ENCODE measurements around the gene ARRB2. TPM values are rescaled to one million over a fixed set of nuclear protein-coding genes. Genes with fewer than 3 reads are reported as not detected.

The ARRB2 gene
- total RNA-seq, 2 experiments from 2014 or later: 210 to 220 TPM

- ATAC-seq (ENCODE audit: poor library complexity): no peak
- ChIA-PET POLR2A (no interaction called here), CTCF (no interaction called here)
- H3K36me3 ChIP-seq (ENCODE audit: insufficient read depth, low read length): peaks cover 1% of the 10 kb centered on the region
- Mint-ChIP-seq H3K4me3 (no peak overlapping the region), H3K27ac (no peak overlapping the region), H3K4me1 (ENCODE audit: low read depth) (no peaks in the 10 kb centered on the region), H3K9me3 (no peaks in the 10 kb centered on the region), H3K36me3 (ENCODE audit: low read depth) (peaks cover 3% of the 10 kb centered on the region), H3K27me3 (no peaks in the 10 kb centered on the region)
- no peak for TF ChIP-seq CTCF (IDR thresholded peaks at IDR 0.05)
- intact Hi-C loops (cut with DNase I, micrococcal nuclease): no loop called here
- H3K27ac ChIP-seq (ENCODE audit: low read depth in 1 of 2, low read length in 2 of 2): no peak overlapping the region
- DNase-seq: no peak
- no peaks in the 10 kb centered on the region for H3K4me1 ChIP-seq (ENCODE audit: insufficient read depth, low read length)
- no peaks in the 10 kb centered on the region for H3K27me3 ChIP-seq (ENCODE audit: control insufficient read depth in 1 of 2, insufficient read depth in 2 of 2, low read length in 2 of 2)
- no peaks in the 10 kb centered on the region for H3K9me3 ChIP-seq (ENCODE audit: control insufficient read depth in 1 of 2, insufficient read depth in 1 of 2, low read length in 2 of 2)
- no peak overlapping the region for H3K4me3 ChIP-seq (ENCODE audit: low read length)
Observed at GRCh38 chr17:4665027-4665426, 45.4 kb upstream of the ARRB2 start.

GRCh38 chr17:4666296-4666695 is 44.1 kb upstream of the ARRB2 start:
- no peaks in the 10 kb centered on the region for H3K27me3 ChIP-seq (ENCODE audit: control insufficient read depth in 1 of 2, insufficient read depth in 2 of 2, low read length in 2 of 2)
- H3K27ac Mint-ChIP-seq: no peak overlapping the region
- H3K9me3 ChIP-seq (ENCODE audit: control insufficient read depth in 1 of 2, insufficient read depth in 1 of 2, low read length in 2 of 2): no peaks in the 10 kb centered on the region
- H3K9me3 Mint-ChIP-seq: no peaks in the 10 kb centered on the region
- CTCF ChIA-PET: no interaction called here
- peaks cover 10% of the 10 kb centered on the region for H3K36me3 ChIP-seq (ENCODE audit: insufficient read depth, low read length)
- no peaks in the 10 kb centered on the region for H3K4me1 Mint-ChIP-seq (ENCODE audit: low read depth)
- POLR2A ChIA-PET: no interaction called here
- H3K27me3 Mint-ChIP-seq: no peaks in the 10 kb centered on the region
- peaks cover 16% of the 10 kb centered on the region for H3K36me3 Mint-ChIP-seq (ENCODE audit: low read depth)
- ATAC-seq (ENCODE audit: poor library complexity): no peak
- H3K4me3 ChIP-seq (ENCODE audit: low read length): no peak overlapping the region
- no peaks in the 10 kb centered on the region for H3K4me1 ChIP-seq (ENCODE audit: insufficient read depth, low read length)
- intact Hi-C loops (cut with DNase I, micrococcal nuclease): no loop called here
- no peak for TF ChIP-seq CTCF (IDR thresholded peaks at IDR 0.05)
- H3K27ac ChIP-seq (ENCODE audit: low read depth in 1 of 2, low read length in 2 of 2): no peak overlapping the region
- DNase-seq: no peak
- no peak overlapping the region for H3K4me3 Mint-ChIP-seq

GRCh38 chr17:4667166-4667565 is 43.3 kb upstream of the ARRB2 start:
- H3K27me3 ChIP-seq (ENCODE audit: control insufficient read depth in 1 of 2, insufficient read depth in 2 of 2, low read length in 2 of 2): no peaks in the 10 kb centered on the region
- Mint-ChIP-seq H3K27ac (no peak overlapping the region), H3K4me3 (no peak overlapping the region), H3K36me3 (ENCODE audit: low read depth) (peaks cover 21% of the 10 kb centered on the region), H3K9me3 (no peaks in the 10 kb centered on the region), H3K4me1 (ENCODE audit: low read depth) (no peaks in the 10 kb centered on the region), H3K27me3 (no peaks in the 10 kb centered on the region)
- peaks cover 16% of the 10 kb centered on the region for H3K36me3 ChIP-seq (ENCODE audit: insufficient read depth, low read length)
- ATAC-seq (ENCODE audit: poor library complexity) (no peak), DNase-seq (no peak)
- intact Hi-C loops (cut with DNase I, micrococcal nuclease): no loop called here
- no peak overlapping the region for H3K4me3 ChIP-seq (ENCODE audit: low read length)
- CTCF ChIA-PET: no interaction called here
- no peak overlapping the region for H3K27ac ChIP-seq (ENCODE audit: low read depth in 1 of 2, low read length in 2 of 2)
- H3K9me3 ChIP-seq (ENCODE audit: control insufficient read depth in 1 of 2, insufficient read depth in 1 of 2, low read length in 2 of 2): no peaks in the 10 kb centered on the region
- H3K4me1 ChIP-seq (ENCODE audit: insufficient read depth, low read length): no peaks in the 10 kb centered on the region
- POLR2A ChIA-PET: no interaction called here
- no peak for TF ChIP-seq CTCF (IDR thresholded peaks at IDR 0.05)
